ENCODE results near the gene CACNG8.

- TF ChIP-seq CTCF (IDR thresholded peaks at IDR 0.05) (no peak), POLR2A (IDR thresholded peaks at IDR 0.05) (no peak), EP300 (IDR thresholded peaks at IDR 0.05) (no peak)
These were observed 3.6 kb upstream of the CACNG8 start for GRCh38 chr19:53958823-53959757.

All from gastroesophageal sphincter (tissue), 3 donors.